Endothelial cell of umbilical vein (primary cell): ENCODE results near the gene GRAMD1B. TPM values are rescaled to one million over a fixed set of nuclear protein-coding genes. Genes with fewer than 3 reads are reported as not detected.

Experiments used
- BruUV-seq: library from RNA; stranded (reverse); fragments of 400-500 nt; replicated peaks from 2 replicates; lab custom pipeline; 2021; lab: Mats Ljungman, UMichigan
- CTCF ChIA-PET: fragments of 300-600, 350-600 bp; sonication (Branson Sonifier 250); formaldehyde crosslinking; loops from one replicate; lab custom pipeline; 2021; ENCODE audit warnings: antibody characterized with exemption, inconsistent platforms; lab: Charles Lee
- POLR2A ChIA-PET: fragments of 300-600, 350-600 bp; sonication (Branson Sonifier 250); formaldehyde crosslinking; loops from one replicate; lab custom pipeline; 2021; ENCODE audit warnings: antibody characterized with exemption, inconsistent platforms; lab: Charles Lee
- DNase-seq: peaks from one replicate; pipeline ENCODE4 v3.0.0-alpha.2; 2011; ENCODE audit warnings: low read depth, low spot score
- FAIRE-seq: peaks from 2 replicates; lab custom pipeline; 2011; peaks lifted over from hg19 to GRCh38; lab: Jason Lieb, UNC
- H2AFZ ChIP-seq: 2 replicates; pipeline ENCODE4 v1.6.0; 2012; ENCODE audit warnings: low read depth, low read length, control low read depth, inconsistent platforms
- H3K27ac ChIP-seq: 2 replicates; pipeline ENCODE4 v1.5.1; 2011; ENCODE audit warnings: low read depth, mild to moderate bottlenecking, control low read depth, low read length, moderate library complexity; ENCODE audit not compliant: insufficient read depth
- H3K27me3 ChIP-seq, 2 experiments: 2 replicates each; pipeline versions ENCODE4 v1.6.0 to v1.6.1; 2011; ENCODE audit warnings: low read length in 2 of 2, mixed read lengths in 1 of 2; ENCODE audit not compliant: control insufficient read depth in 2 of 2, insufficient read depth in 2 of 2
- H3K36me3 ChIP-seq, 2 experiments: 2 replicates in 1 of 2; 3 replicates in 1 of 2; pipeline ENCODE4 v1.5.1; 2011; ENCODE audit warnings: low read length in 2 of 2, mild to moderate bottlenecking in 1 of 2, moderate library complexity in 1 of 2; ENCODE audit not compliant: control insufficient read depth in 2 of 2, insufficient read depth in 2 of 2; ENCODE audit errors: extremely low read depth in 1 of 2
- H3K4me1 ChIP-seq: 3 replicates; pipeline ENCODE4 v1.5.1; 2011; ENCODE audit warnings: mild to moderate bottlenecking, low read length; ENCODE audit not compliant: control insufficient read depth, insufficient read depth; ENCODE audit errors: extremely low read depth
- H3K4me2 ChIP-seq: 2 replicates; pipeline ENCODE4 v1.6.1; 2011; ENCODE audit warnings: low read length, control low read depth, mixed read lengths; ENCODE audit not compliant: insufficient read depth
- H3K4me3 ChIP-seq, 3 experiments: fragments of 200-600 bp in 1 of 3; sonication (generic), shearing (Covaris generic) in 1 of 3; replicated peaks in 1 of 3; 2 replicates each; pipeline ENCODE4 v1.5.1; 2011 to 2016; ENCODE audit warnings: control low read depth in 3 of 3, low read length in 3 of 3, mild to moderate bottlenecking in 2 of 3, inconsistent platforms in 1 of 3, low read depth in 1 of 3, moderate library complexity in 1 of 3; ENCODE audit not compliant: insufficient read depth in 1 of 3
- H3K79me2 ChIP-seq: 2 replicates; pipeline ENCODE4 v1.6.0; 2012; ENCODE audit warnings: low read length, inconsistent platforms; ENCODE audit not compliant: control insufficient read depth, insufficient read depth
- H3K9ac ChIP-seq: replicated peaks from 2 replicates; pipeline ENCODE3; 2011; ENCODE audit warnings: low read length, control low read depth; ENCODE audit not compliant: insufficient read depth; ENCODE audit errors: extremely low read depth
- H3K9me1 ChIP-seq: replicated peaks from 3 replicates; pipeline ENCODE4 v1.6.0; 2011; ENCODE audit warnings: mild to moderate bottlenecking, low read length; ENCODE audit not compliant: control insufficient read depth, insufficient read depth; ENCODE audit errors: extremely low read depth
- H3K9me3 ChIP-seq: replicated peaks from 2 replicates; pipeline ENCODE4 v1.5.1; 2012; ENCODE audit warnings: low read length, inconsistent platforms; ENCODE audit not compliant: control insufficient read depth, insufficient read depth
- H4K20me1 ChIP-seq: replicated peaks from 2 replicates; pipeline ENCODE3; 2011; ENCODE audit warnings: mild to moderate bottlenecking, low read length; ENCODE audit not compliant: control insufficient read depth, insufficient read depth; ENCODE audit errors: extremely low read depth
- CTCF ChIP-seq, 2 donors: IDR thresholded peaks; 1 replicate in 1 of 2; 2 replicates in 1 of 2; pipeline ENCODE4 v1.5.1; 2011; ENCODE audit warnings: low read length in 2 of 2, mild to moderate bottlenecking in 2 of 2, moderate library complexity in 2 of 2, control low read depth in 1 of 2, inconsistent platforms in 1 of 2, low read depth in 1 of 2; ENCODE audit not compliant: insufficient read depth in 1 of 2; ENCODE audit errors: extremely low read depth in 1 of 2
- EZH2 ChIP-seq: IDR thresholded peaks from 2 replicates; pipeline ENCODE4 v1.6.1; 2012; ENCODE audit warnings: borderline replicate concordance, low read depth, mild to moderate bottlenecking, moderate library complexity, low read length, inconsistent platforms; ENCODE audit not compliant: severe bottlenecking
- FOS ChIP-seq: IDR thresholded peaks from 2 replicates; pipeline ENCODE4 v1.6.1; 2011; ENCODE audit warnings: mild to moderate bottlenecking, low read length, moderate library complexity, borderline replicate concordance; ENCODE audit not compliant: insufficient read depth
- GATA2 ChIP-seq: IDR thresholded peaks from 2 replicates; pipeline ENCODE4 v1.7.0; 2011; ENCODE audit warnings: low read depth, mild to moderate bottlenecking, moderate library complexity, mixed read lengths, low read length; ENCODE audit not compliant: insufficient read length, insufficient read depth
- JUN ChIP-seq: IDR thresholded peaks from 2 replicates; pipeline ENCODE4 v1.6.1; 2011; ENCODE audit warnings: borderline replicate concordance, low read depth; ENCODE audit not compliant: insufficient read length, insufficient read depth
- MAX ChIP-seq: IDR thresholded peaks from 2 replicates; pipeline ENCODE4 v1.6.1; 2011; ENCODE audit not compliant: insufficient read depth, insufficient read length
- MYC ChIP-seq: IDR thresholded peaks from one replicate; pipeline ENCODE4 v1.6.1; 2011; ENCODE audit warnings: mild to moderate bottlenecking, low read depth, low read length
- POLR2A ChIP-seq: IDR thresholded peaks from 2 replicates; pipeline ENCODE4 v1.6.1; 2012; ENCODE audit warnings: low read depth, mild to moderate bottlenecking, control low read depth, low read length
- POLR2AphosphoS5 ChIP-seq: IDR thresholded peaks from 2 replicates; pipeline ENCODE4 v1.6.1; 2012; ENCODE audit warnings: low read depth, mild to moderate bottlenecking, control low read depth, low read length, moderate library complexity; ENCODE audit not compliant: insufficient read depth
- dilution Hi-C: fragments of 300-500 bp; cut with MboI; formaldehyde crosslinking; loops from one replicate; pipeline ENCODE4 v1.15.0; 2019; ENCODE audit warnings: low sequenced_read_pairs; ENCODE audit not compliant: extremely low pct_ligation_motif_present
- intact Hi-C: fragments of 100-400 bp; cut with micrococcal nuclease; formaldehyde crosslinking; loops from one replicate; pipeline ENCODE4 v1.10.0; 2022
- polyA plus RNA-seq, 4 experiments: library from polyadenylated mRNA; depleted of rRNA in 3 of 4; stranded (reverse) in 3 of 4; unstranded in 1 of 4; fragments of >200 nt; gene quantifications; 2 replicates each; pipeline versions ENCODE4 v1.2.1 to v1.2.3, GENCODE V29; 2011 to 2012; ENCODE audit warnings: missing spikeins in 1 of 4
- total RNA-seq: library from RNA; stranded (reverse); gene quantifications from 2 replicates; pipeline ENCODE4 v1.2.3, GENCODE V29; 2021

The GRAMD1B gene
- total and polyA plus RNA-seq, 2 donors (not counting 3 experiments of a cell fraction or from before 2014, with no cell fraction given), result 5.1 to 11.1 TPM

- peak; percentile 88 for FAIRE-seq
- DNase-seq, result peak; percentile 76
- H2AFZ ChIP-seq, result peak overlapping the region; percentile 87
- H3K27me3 ChIP-seq, result no peaks in the 10 kb centered on the region
- dilution Hi-C loops, result loop anchor here (25.0 kb wide), 1 partner anchor 166 kb away; no protein-coding TSS in a partner anchor
- no TSS peak for BruUV-seq
- H3K4me2 ChIP-seq, result no peak overlapping the region
- no peaks in the 10 kb centered on the region for H3K79me2 ChIP-seq
- H3K9ac ChIP-seq, result no peak overlapping the region
- H3K4me1 ChIP-seq, result peaks cover 25% of the 10 kb centered on the region
- no peaks in the 10 kb centered on the region for H4K20me1 ChIP-seq
- H3K9me3 ChIP-seq, result no peaks in the 10 kb centered on the region
- no peaks in the 10 kb centered on the region for H3K36me3 ChIP-seq
- ChIA-PET POLR2A (no interaction called here), CTCF (interaction anchor here (0.6 to 8.1 kb wide), 49 partner anchors 9 to 456 kb away, joined by 3 to 368 read pairs (median 4); no protein-coding TSS in a partner anchor)
- H3K9me1 ChIP-seq, result no peaks in the 10 kb centered on the region
- intact Hi-C loops, result loop anchor here (1.0 kb wide), 5 partner anchors 71 to 375 kb away; no protein-coding TSS in a partner anchor
- TF ChIP-seq CTCF (IDR thresholded peaks at IDR 0.05; ENCODE audit: extremely low read depth in 1 of 2, insufficient read depth in 1 of 2, low read depth in 1 of 2, low read length in 2 of 2), result peak; percentile 54 to 58
- no peak for TF ChIP-seq POLR2A
- H3K4me3 ChIP-seq, result no peak overlapping the region
- H3K27ac ChIP-seq, result no peak overlapping the region
Observed at GRCh38 chr11:123478352-123478987, 48.4 kb downstream of the GRAMD1B start.

- dilution Hi-C loops, result loop anchor here (25.0 kb wide), 1 partner anchor 167 kb away; no protein-coding TSS in a partner anchor
- Histone ChIP-seq H2AFZ (no peak overlapping the region), H3K9me1 (no peaks in the 10 kb centered on the region), H3K4me1 (peaks cover 17% of the 10 kb centered on the region), H3K79me2 (no peaks in the 10 kb centered on the region), H3K9ac (no peak overlapping the region), H3K27me3 (no peaks in the 10 kb centered on the region), H4K20me1 (no peaks in the 10 kb centered on the region), H3K9me3 (no peaks in the 10 kb centered on the region), H3K36me3 (no peaks in the 10 kb centered on the region), H3K4me2 (no peak overlapping the region), H3K4me3 (no peak overlapping the region), H3K27ac (no peak overlapping the region)
- no peak for FAIRE-seq
- TF ChIP-seq MYC (no peak), JUN (no peak), EZH2 (no peak), POLR2AphosphoS5 (no peak), POLR2A (no peak), MAX (no peak), GATA2 (no peak), CTCF (IDR thresholded peaks at IDR 0.05; ENCODE audit: extremely low read depth in 1 of 2, insufficient read depth in 1 of 2, low read depth in 1 of 2, low read length in 2 of 2) (no peak), FOS (no peak)
- BruUV-seq, result no TSS peak
- ChIA-PET POLR2A (no interaction called here), CTCF (interaction anchor here (0.6 to 8.1 kb wide), 49 partner anchors 10 to 456 kb away, joined by 3 to 368 read pairs (median 4); no protein-coding TSS in a partner anchor)
- intact Hi-C loops, result no loop called here
- DNase-seq, result no peak
Observed at GRCh38 chr11:123479048-123479837, 49.2 kb downstream of the GRAMD1B start.
